MCF 10A (cell line): ENCODE data around the gene POLR3A. TPM values are rescaled to one million over a fixed set of nuclear protein-coding genes. Genes with fewer than 3 reads are reported as not detected.

Experiments
- BruUV-seq: library from RNA; stranded (reverse); fragments of 400-500 nt; replicated peaks from 2 replicates; lab custom pipeline; 2021; lab: Mats Ljungman, UMichigan
- CTCF ChIA-PET: fragments of 300-600 bp; sonication (Branson Sonifier 250); formaldehyde crosslinking; extraction: SDS; loops from one replicate; lab custom pipeline; 2021; ENCODE audit warnings: antibody characterized with exemption, inconsistent platforms; lab: Yijun Ruan, JAX
- POLR2A ChIA-PET: fragments of 300-600, 350-650 bp; sonication (Branson Sonifier 250); formaldehyde crosslinking; extraction: SDS; loops from one replicate; lab custom pipeline; 2020; ENCODE audit warnings: antibody characterized with exemption, inconsistent platforms; lab: Yijun Ruan, JAX
- DNase-seq: peaks from one replicate; pipeline ENCODE4 v3.0.0-alpha.2; 2018; ENCODE audit not compliant: unreplicated experiment
- H3K27ac Mint-ChIP-seq: one replicate; pipeline ENCODE4 v1.8.0; 2022; ENCODE audit warnings: mild to moderate bottlenecking, low read depth, mixed read lengths; ENCODE audit not compliant: unreplicated experiment
- H3K27me3 Mint-ChIP-seq: one replicate; pipeline ENCODE4 v1.8.0; 2022; ENCODE audit warnings: mixed read lengths; ENCODE audit not compliant: insufficient read depth, unreplicated experiment
- H3K36me3 Mint-ChIP-seq: one replicate; pipeline ENCODE4 v1.8.0; 2022; ENCODE audit warnings: mild to moderate bottlenecking, moderate library complexity, mixed read lengths; ENCODE audit not compliant: insufficient read depth, unreplicated experiment
- H3K4me1 Mint-ChIP-seq: one replicate; pipeline ENCODE4 v1.8.0; 2022; ENCODE audit warnings: mixed read lengths; ENCODE audit not compliant: insufficient read depth, unreplicated experiment
- H3K4me3 Mint-ChIP-seq: one replicate; pipeline ENCODE4 v1.8.0; 2022; ENCODE audit warnings: mild to moderate bottlenecking, moderate library complexity, mixed read lengths; ENCODE audit not compliant: unreplicated experiment
- H3K9me3 Mint-ChIP-seq: one replicate; pipeline ENCODE4 v1.8.0; 2022; ENCODE audit warnings: mixed read lengths; ENCODE audit not compliant: unreplicated experiment
- CTCF ChIP-seq: fragments of 200-600 bp; IDR thresholded peaks from one replicate; pipeline ENCODE4 v1.8.0; 2022; ENCODE audit warnings: antibody characterized with exemption, mild to moderate bottlenecking; ENCODE audit not compliant: unreplicated experiment
- intact Hi-C: fragments of 100-400 bp; cut with micrococcal nuclease; formaldehyde crosslinking; loops from 2 replicates; pipeline ENCODE4 v1.14.1; 2022
- total RNA-seq: library from RNA; stranded (reverse); gene quantifications from 2 replicates; pipeline ENCODE4 v1.2.3, GENCODE V29; 2022

Gene POLR3A
- total RNA-seq, 1 experiment from 2014 or later = 19.1 TPM

DNA sequence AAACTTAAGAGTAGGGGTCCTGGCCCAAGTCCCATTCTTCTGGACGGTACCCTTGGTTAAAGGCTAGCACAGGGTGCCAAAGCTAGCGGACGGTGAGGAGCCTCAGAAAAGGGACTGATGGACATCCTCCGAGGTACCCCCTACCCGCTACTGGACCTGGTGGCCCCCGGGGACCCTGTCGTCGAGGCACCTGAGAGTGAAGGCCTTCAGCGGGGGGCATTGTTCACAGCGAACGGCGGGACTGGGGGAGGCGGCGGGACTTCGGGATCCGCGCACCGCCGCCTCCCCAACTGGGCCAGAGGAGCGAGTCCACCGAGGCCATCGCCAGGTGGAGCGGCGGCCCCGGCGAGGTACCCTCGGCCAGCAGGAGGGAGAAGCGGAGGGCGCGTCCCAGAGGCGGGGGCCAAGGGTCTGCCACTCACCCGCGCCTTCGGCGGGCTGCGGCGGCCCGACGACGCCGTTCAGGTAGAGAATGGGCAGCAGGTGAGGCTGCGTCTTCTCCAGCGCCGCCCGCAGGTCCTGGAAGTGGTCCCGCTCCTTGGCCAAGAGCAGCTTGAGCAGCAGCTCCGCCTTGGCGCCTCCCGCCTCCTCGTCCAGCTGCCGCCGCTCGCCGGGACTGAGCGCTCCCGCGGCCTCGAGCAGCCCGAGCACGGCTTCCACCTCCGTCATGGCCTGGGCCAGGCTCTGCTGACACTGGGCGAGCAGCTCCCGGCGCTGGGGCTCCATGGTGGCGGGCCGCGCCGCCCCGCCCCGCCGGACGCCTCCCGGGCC is 103.3 kb downstream of the POLR3A start:
- peak overlapping the region; percentile 80 for H3K27ac Mint-ChIP-seq
- no peaks in the 10 kb centered on the region for H3K9me3 Mint-ChIP-seq
- peaks cover 32% of the 10 kb centered on the region for H3K4me1 Mint-ChIP-seq
- ChIA-PET POLR2A (interaction anchor here (0.6 to 6.4 kb wide), 27 partner anchors 13 to 104 kb away, joined by 3 to 79 read pairs (median 8); partner anchors contain the start of gene POLR3A), CTCF (interaction anchor here (0.5 to 2.1 kb wide), 14 partner anchors 14 to 94 kb away, joined by 3 to 7 read pairs (median 4); no protein-coding TSS in a partner anchor)
- H3K36me3 Mint-ChIP-seq = peaks cover 23% of the 10 kb centered on the region
- no peaks in the 10 kb centered on the region for H3K27me3 Mint-ChIP-seq
- intact Hi-C loops = loop anchor here (1.0 to 10.0 kb wide), 3 partner anchors 46 to 80 kb away; no protein-coding TSS in a partner anchor
- peak overlapping the region; percentile 90 for H3K4me3 Mint-ChIP-seq
- peak; percentile 54 for DNase-seq
- no TSS peak for BruUV-seq
- no peak for TF ChIP-seq CTCF

- H3K9me3 Mint-ChIP-seq = no peaks in the 10 kb centered on the region
- intact Hi-C loops = loop anchor here (5.0 to 10.0 kb wide), 2 partner anchors 47 to 51 kb away; no protein-coding TSS in a partner anchor
- H3K36me3 Mint-ChIP-seq = peaks cover 23% of the 10 kb centered on the region
- H3K4me1 Mint-ChIP-seq = peaks cover 38% of the 10 kb centered on the region
- TF ChIP-seq CTCF = no peak
- ChIA-PET CTCF (interaction anchor here (0.8 to 2.1 kb wide), 8 partner anchors 13 to 79 kb away, joined by 3 to 7 read pairs (median 4); no protein-coding TSS in a partner anchor), POLR2A (interaction anchor here (0.7 to 6.4 kb wide), 25 partner anchors 14 to 79 kb away, joined by 3 to 79 read pairs (median 8); no protein-coding TSS in a partner anchor)
- H3K27me3 Mint-ChIP-seq = no peaks in the 10 kb centered on the region
- no TSS peak for BruUV-seq
- peak overlapping the region; percentile 90 for H3K4me3 Mint-ChIP-seq
- H3K27ac Mint-ChIP-seq = peak overlapping the region; percentile 80
- DNase-seq = no peak
Observed at GRCh38 chr10:77925410-77925794, 103.9 kb downstream of the POLR3A start.

DNA sequence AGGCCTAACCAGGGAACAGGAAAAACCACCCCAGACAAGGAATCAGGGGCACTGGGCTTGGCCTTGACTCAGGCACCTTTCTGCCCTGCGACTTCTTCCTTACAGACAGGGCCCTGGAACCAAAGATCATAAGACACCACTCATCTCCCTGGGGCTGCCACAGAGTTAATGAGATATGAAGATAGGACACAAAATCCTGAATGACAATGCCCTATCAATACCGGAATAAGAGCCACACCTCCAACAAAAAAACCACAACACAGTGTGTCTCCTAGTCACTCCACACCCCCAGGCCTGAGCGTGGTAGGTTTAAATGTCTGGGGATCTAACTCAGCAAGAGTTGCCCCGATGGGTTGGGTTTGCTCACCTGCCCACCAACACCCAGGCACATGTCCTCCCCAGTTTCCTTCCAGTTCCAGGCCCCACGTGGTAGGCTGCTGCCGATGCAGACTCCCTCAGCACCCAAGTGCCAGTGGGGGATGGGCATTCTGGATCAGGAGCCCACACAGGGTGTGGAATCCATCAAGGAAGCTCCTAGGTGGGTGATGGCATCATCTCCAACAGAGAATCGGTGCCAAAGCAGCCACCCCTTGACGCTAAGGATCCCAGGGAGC is 106.6 kb downstream of the POLR3A start:
- ChIA-PET CTCF (interaction anchor here (1.7 kb wide), 1 partner anchor 24 kb away, joined by 6 read pairs; no protein-coding TSS in a partner anchor), POLR2A (interaction anchor here (1.0 to 6.4 kb wide), 6 partner anchors 9 to 51 kb away, joined by 3 to 79 read pairs (median 5); no protein-coding TSS in a partner anchor)
- DNase-seq = no peak
- TF ChIP-seq CTCF = no peak
- no TSS peak for BruUV-seq
- Mint-ChIP-seq H3K36me3 (peaks cover 36% of the 10 kb centered on the region), H3K4me3 (peak overlapping the region; percentile 90), H3K27ac (peak overlapping the region; percentile 69), H3K4me1 (peaks cover 53% of the 10 kb centered on the region), H3K9me3 (no peaks in the 10 kb centered on the region), H3K27me3 (no peaks in the 10 kb centered on the region)
- intact Hi-C loops = loop anchor here (10.0 kb wide), 1 partner anchor 48 kb away; no protein-coding TSS in a partner anchor
